BLaER1 treated with 17β-estradiol and CSF1 and Interleukin-3, amounts not matched to agents 10 nM and 100 nM (cell line): ENCODE measurements around the gene RASEF.

Source experiments
- H3K27ac ChIP-seq, 11 experiments: shearing (Covaris generic); formaldehyde crosslinking; 2 replicates each; pipeline ENCODE4 v1.8.1; 2022
- H3K27me3 ChIP-seq, 11 experiments: shearing (Covaris generic); formaldehyde crosslinking; 2 replicates each; pipeline ENCODE4 v1.8.1; 2022
- H3K36me3 ChIP-seq, 11 experiments: shearing (Covaris generic); formaldehyde crosslinking; 2 replicates each; pipeline ENCODE4 v1.8.1; 2022
- H3K4me1 ChIP-seq, 10 experiments: shearing (Covaris generic); formaldehyde crosslinking; 2 replicates each; pipeline ENCODE4 v1.8.1; 2022
- H3K4me2 ChIP-seq, 11 experiments: shearing (Covaris generic); formaldehyde crosslinking; 2 replicates each; pipeline ENCODE4 v1.8.1; 2022
- H3K4me3 ChIP-seq, 10 experiments: shearing (Covaris generic); formaldehyde crosslinking; 2 replicates each; pipeline ENCODE4 v1.8.1; 2022
- H3K9ac ChIP-seq, 11 experiments: shearing (Covaris generic); formaldehyde crosslinking; 2 replicates each; pipeline ENCODE4 v1.8.1; 2022
- H3K9me3 ChIP-seq, 11 experiments: shearing (Covaris generic); formaldehyde crosslinking; replicated peaks in 1 of 11; 2 replicates each; pipeline ENCODE4 v1.8.1; 2022
- H4K20me1 ChIP-seq, 11 experiments: shearing (Covaris generic); formaldehyde crosslinking; 2 replicates each; pipeline ENCODE4 v1.8.1; 2022
- Cebpa-rat ChIP-seq, 11 experiments: shearing (Covaris generic); IDR thresholded peaks; 2 replicates each; pipeline ENCODE4 v1.8.1; 2022

Gene RASEF

GRCh38 chr9:83060556-83060955 is 2.4 kb downstream of the RASEF start:
- H3K27me3 ChIP-seq: peaks cover 35 to 50% (median 43%) of the 10 kb centered on the region in 11 experiments
- TF ChIP-seq Cebpa-rat (IDR thresholded peaks at IDR 0.05): no peak
- no peak overlapping the region for H3K27ac ChIP-seq
- no peak overlapping the region for H3K9ac ChIP-seq
- no peak overlapping the region for H3K4me2 ChIP-seq
- H3K36me3 ChIP-seq: no peaks in the 10 kb centered on the region
- no peaks in the 10 kb centered on the region; a peak in 1 of 22 replicates for H4K20me1 ChIP-seq
- H3K4me3 ChIP-seq: no peak overlapping the region
- peaks cover 0 to 14% (median 7%) of the 10 kb centered on the region in 10 experiments; a peak in 9 of 20 replicates for H3K4me1 ChIP-seq
- H3K9me3 ChIP-seq: peaks cover 11 to 23% (median 16%) of the 10 kb centered on the region in 11 experiments; a peak in 20 of 22 replicates

- no peak for TF ChIP-seq Cebpa-rat (IDR thresholded peaks at IDR 0.05)
- H3K4me3 ChIP-seq: no peak overlapping the region
- H4K20me1 ChIP-seq: no peaks in the 10 kb centered on the region; a peak in 1 of 22 replicates
- no peaks in the 10 kb centered on the region for H3K36me3 ChIP-seq
- H3K4me2 ChIP-seq: no peak overlapping the region
- peaks cover 0 to 14% (median 7%) of the 10 kb centered on the region in 10 experiments; a peak in 9 of 20 replicates for H3K4me1 ChIP-seq
- H3K27ac ChIP-seq: no peak overlapping the region
- H3K27me3 ChIP-seq: peaks cover 35 to 49% (median 43%) of the 10 kb centered on the region in 11 experiments
- H3K9ac ChIP-seq: no peak overlapping the region
- peaks cover 11 to 26% (median 16%) of the 10 kb centered on the region in 11 experiments; a peak in 20 of 22 replicates for H3K9me3 ChIP-seq
These were observed 3.5 kb downstream of the RASEF start for GRCh38 chr9:83059417-83059816.

GRCh38 chr9:83056911-83057310 is 6.0 kb downstream of the RASEF start:
- H3K9me3 ChIP-seq: peaks cover 0 to 8% (median under 1%) of the 10 kb centered on the region in 11 experiments; a peak in 6 of 22 replicates
- H3K27ac ChIP-seq: no peak overlapping the region
- TF ChIP-seq Cebpa-rat (IDR thresholded peaks at IDR 0.05): no peak
- H4K20me1 ChIP-seq: no peaks in the 10 kb centered on the region; a peak in 1 of 22 replicates
- H3K4me3 ChIP-seq: no peak overlapping the region
- no peak overlapping the region for H3K4me2 ChIP-seq
- H3K27me3 ChIP-seq: peaks cover 13 to 24% (median 20%) of the 10 kb centered on the region in 11 experiments
- no peak overlapping the region for H3K9ac ChIP-seq
- peaks cover 0 to 3% (median under 1%) of the 10 kb centered on the region in 10 experiments; a peak in 6 of 20 replicates for H3K4me1 ChIP-seq
- H3K36me3 ChIP-seq: no peaks in the 10 kb centered on the region

DNA sequence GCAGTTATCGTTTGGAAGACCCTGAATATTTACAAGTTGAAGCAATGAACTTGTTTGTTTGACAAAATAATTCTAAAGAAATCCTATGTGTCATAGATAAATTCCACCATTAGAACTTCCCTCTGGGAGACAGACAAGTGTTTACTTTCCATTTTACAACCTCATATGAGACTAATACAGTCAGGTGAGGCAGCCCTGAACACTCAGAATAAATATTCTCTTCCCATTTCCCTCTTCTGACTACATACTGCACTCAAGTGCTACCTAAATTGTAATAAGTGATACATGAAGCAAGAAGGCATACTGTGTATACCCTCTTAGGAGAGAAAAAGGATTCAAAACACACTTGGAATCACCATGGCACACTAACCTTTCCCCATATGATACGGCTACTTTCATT is 6.8 kb downstream of the RASEF start:
- peaks cover 5 to 17% (median 12%) of the 10 kb centered on the region in 11 experiments for H3K27me3 ChIP-seq
- no peak for TF ChIP-seq Cebpa-rat (IDR thresholded peaks at IDR 0.05)
- no peak overlapping the region for H3K9ac ChIP-seq
- H3K27ac ChIP-seq: no peak overlapping the region
- no peaks in the 10 kb centered on the region for H3K4me1 ChIP-seq
- H3K4me3 ChIP-seq: no peak overlapping the region
- H3K36me3 ChIP-seq: no peaks in the 10 kb centered on the region
- H3K9me3 ChIP-seq: peaks cover 0 to 6% (median 0%) of the 10 kb centered on the region in 11 experiments; a peak in 1 of 22 replicates
- no peak overlapping the region for H3K4me2 ChIP-seq
- H4K20me1 ChIP-seq: no peaks in the 10 kb centered on the region

DNA sequence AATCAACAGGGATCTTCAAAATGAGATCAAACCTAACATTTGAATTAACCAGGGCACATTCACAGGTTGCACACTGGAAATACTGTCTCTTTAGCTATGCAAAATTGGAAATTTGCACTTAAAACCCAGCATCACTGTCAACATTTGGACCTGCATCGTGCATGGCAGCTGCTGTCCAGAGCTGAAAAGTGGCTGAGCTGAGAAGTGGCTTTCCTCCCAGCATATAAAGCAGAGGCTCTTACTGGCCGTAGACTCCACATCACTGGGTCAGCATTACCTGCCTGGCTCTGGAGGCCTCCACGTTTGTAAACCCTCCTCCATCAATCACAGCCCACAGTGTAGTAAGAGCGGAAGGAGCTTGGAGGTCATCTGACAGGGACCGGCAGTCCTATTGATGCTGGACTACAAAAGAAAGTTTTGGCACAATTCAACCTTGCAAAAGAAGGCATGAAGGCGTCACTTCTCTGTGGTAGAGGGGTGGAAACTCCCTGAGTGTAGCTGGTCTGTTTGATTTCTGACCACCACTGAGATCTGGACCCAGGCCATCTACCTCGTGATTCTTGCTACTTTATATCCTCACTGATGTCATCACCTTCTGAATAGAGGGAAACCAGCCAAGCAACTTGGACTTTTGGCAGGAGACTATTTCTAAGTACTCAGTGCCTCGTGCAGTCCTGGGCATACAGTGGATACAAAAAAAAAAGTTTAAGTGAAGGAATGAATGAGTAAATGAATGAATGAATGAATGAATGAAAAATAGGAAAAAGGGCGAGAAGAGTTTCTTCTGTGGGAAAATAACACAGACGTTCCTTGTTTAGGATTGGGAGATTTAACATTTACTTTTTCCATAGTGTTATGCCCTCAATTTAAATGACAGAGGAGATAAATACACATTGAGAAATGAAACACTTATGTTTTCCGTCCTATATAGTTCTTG is 14.8 kb downstream of the RASEF start:
- Histone ChIP-seq H3K27ac (no peak overlapping the region), H3K36me3 (no peaks in the 10 kb centered on the region), H3K4me2 (no peak overlapping the region), H3K4me1 (peaks cover 10 to 19% (median 17%) of the 10 kb centered on the region in 10 experiments), H4K20me1 (no peaks in the 10 kb centered on the region), H3K9me3 (no peaks in the 10 kb centered on the region), H3K4me3 (no peak overlapping the region), H3K27me3 (no peaks in the 10 kb centered on the region), H3K9ac (no peak overlapping the region)
- no peak for TF ChIP-seq Cebpa-rat (IDR thresholded peaks at IDR 0.05)

DNA sequence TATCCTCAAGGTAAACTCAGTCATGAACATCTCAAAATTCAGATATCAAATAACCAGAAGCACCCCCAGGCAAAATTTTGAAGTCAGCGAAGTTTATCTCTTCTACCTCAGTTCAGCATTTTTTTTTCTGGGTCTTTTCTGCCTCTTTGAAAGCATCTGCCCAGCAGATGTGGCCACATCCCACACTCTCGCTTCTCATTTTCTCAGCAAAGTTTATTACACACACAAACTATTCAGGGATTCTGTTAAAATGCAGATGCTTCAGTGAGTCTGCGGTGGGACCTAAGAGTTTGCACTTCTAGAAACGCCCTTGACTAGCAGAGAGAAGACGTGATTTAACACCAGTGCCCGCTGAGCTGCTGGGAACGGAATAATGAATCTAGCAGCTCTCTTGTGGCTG is 19.3 kb downstream of the RASEF start:
- Histone ChIP-seq H4K20me1 (no peaks in the 10 kb centered on the region), H3K4me3 (no peak overlapping the region), H3K27me3 (no peaks in the 10 kb centered on the region), H3K4me1 (peaks cover 12 to 42% (median 36%) of the 10 kb centered on the region in 10 experiments), H3K4me2 (peak overlapping the region; percentile 27 to 88 (median 70)), H3K36me3 (no peaks in the 10 kb centered on the region), H3K9ac (peak overlapping the region in 1 of 11 experiments; percentile 1; a peak in 1 of 22 replicates), H3K27ac (peak overlapping the region in 1 of 11 experiments; percentile 40; a peak in 1 of 22 replicates), H3K9me3 (peaks cover 6 to 14% (median 11%) of the 10 kb centered on the region in 11 experiments; a peak in 17 of 22 replicates)
- TF ChIP-seq Cebpa-rat (IDR thresholded peaks at IDR 0.05): no peak

- Histone ChIP-seq H3K27ac (peak overlapping the region in 2 of 11 experiments; percentile 32 to 53; a peak in 1 of 22 replicates), H3K4me3 (no peak overlapping the region), H3K9ac (no peak overlapping the region), H3K4me1 (peaks cover 12 to 42% (median 36%) of the 10 kb centered on the region in 10 experiments), H3K4me2 (peak overlapping the region in 9 of 11 experiments; percentile 55 to 88 (median 73); a peak in 18 of 22 replicates), H3K9me3 (peaks cover 6 to 14% (median 11%) of the 10 kb centered on the region in 11 experiments; a peak in 17 of 22 replicates), H3K27me3 (no peaks in the 10 kb centered on the region), H3K36me3 (no peaks in the 10 kb centered on the region), H4K20me1 (no peaks in the 10 kb centered on the region)
- no peak for TF ChIP-seq Cebpa-rat (IDR thresholded peaks at IDR 0.05)
These were observed 21.2 kb downstream of the RASEF start for GRCh38 chr9:83041771-83042170.

- Histone ChIP-seq H3K27ac (no peak overlapping the region), H4K20me1 (no peaks in the 10 kb centered on the region), H3K9ac (no peak overlapping the region), H3K27me3 (no peaks in the 10 kb centered on the region), H3K4me3 (no peak overlapping the region), H3K4me2 (no peak overlapping the region), H3K4me1 (peaks cover 12 to 35% (median 30%) of the 10 kb centered on the region in 10 experiments), H3K9me3 (peaks cover 6 to 14% (median 11%) of the 10 kb centered on the region in 11 experiments; a peak in 17 of 22 replicates), H3K36me3 (no peaks in the 10 kb centered on the region)
- TF ChIP-seq Cebpa-rat (IDR thresholded peaks at IDR 0.05): no peak
These were observed 23.6 kb downstream of the RASEF start for GRCh38 chr9:83039303-83039702.

DNA sequence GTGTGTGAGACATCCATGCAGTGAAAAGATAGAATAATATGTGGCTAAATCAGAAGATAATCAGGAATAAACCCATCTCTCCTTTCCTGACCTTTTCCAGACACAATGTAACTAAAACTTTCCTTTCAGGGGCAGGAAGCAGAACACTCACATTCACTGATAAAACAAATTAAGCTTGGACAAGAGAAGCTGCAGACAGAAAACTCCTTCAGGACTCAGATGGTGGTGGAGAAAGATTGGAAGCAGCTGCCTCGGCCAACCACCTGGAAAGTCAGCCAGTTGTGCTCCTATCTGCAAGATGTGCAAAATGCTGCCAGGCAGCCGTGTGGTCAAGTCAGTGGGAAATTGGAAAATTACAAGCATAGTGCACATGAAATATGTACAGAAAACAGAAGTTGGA is 26.9 kb downstream of the RASEF start:
- Histone ChIP-seq H4K20me1 (no peaks in the 10 kb centered on the region), H3K9me3 (peaks cover 6 to 14% (median 11%) of the 10 kb centered on the region in 11 experiments; a peak in 17 of 22 replicates), H3K4me1 (peaks cover 0 to 3% (median 0%) of the 10 kb centered on the region in 10 experiments; a peak in 4 of 20 replicates), H3K36me3 (no peaks in the 10 kb centered on the region), H3K27ac (no peak overlapping the region), H3K27me3 (no peaks in the 10 kb centered on the region), H3K4me2 (no peak overlapping the region), H3K9ac (no peak overlapping the region), H3K4me3 (no peak overlapping the region)
- no peak for TF ChIP-seq Cebpa-rat (IDR thresholded peaks at IDR 0.05)
